Adipose tissue (tissue), 3 donors: ENCODE data around the gene GRK2. TPM values are rescaled to one million over a fixed set of nuclear protein-coding genes. Genes with fewer than 3 reads are reported as not detected.

ENCODE experiments used
- H3K27ac ChIP-seq: one replicate; pipeline ENCODE4 v1.5.1; 2013; ENCODE audit warnings: low read depth, low read length
- WGBS, 3 donors: extraction: QIAGEN DNeasy Blood & Tissue Kit; methylation state at CpG; one replicate each; pipeline ENCODE4 v1.1.7; 2013; 5-methylcytosine and 5-hydroxymethylcytosine counted together
- polyA plus RNA-seq, 3 donors: library from polyadenylated mRNA; stranded (reverse); fragments of 200-250 nt; gene quantifications; one replicate each; pipeline ENCODE4 v1.2.3, GENCODE V29; 2013
- donor health status: healthy with polysubstance abuse.
- donor health status: Bipolar disorder and iron deficiency.
- donor health status: healthy.

GRK2 gene
- polyA plus RNA-seq, 3 donors = 26.8 to 70.1 (median 50.6) TPM

- no peak overlapping the region for H3K27ac ChIP-seq
- 10 to 12% (median 11%) methylated on average over 30 of the region's 30 CpGs for WGBS, 3 donors
Observed at GRCh38 chr11:67267188-67268080, 1.2 kb downstream of the GRK2 start.

GRCh38 chr11:67268081-67268961, 2.0 kb downstream of the GRK2 start:
- 34 to 74% (median 35%) methylated on average over 21 of the region's 21 CpGs for WGBS, 3 donors
- no peak overlapping the region for H3K27ac ChIP-seq

DNA sequence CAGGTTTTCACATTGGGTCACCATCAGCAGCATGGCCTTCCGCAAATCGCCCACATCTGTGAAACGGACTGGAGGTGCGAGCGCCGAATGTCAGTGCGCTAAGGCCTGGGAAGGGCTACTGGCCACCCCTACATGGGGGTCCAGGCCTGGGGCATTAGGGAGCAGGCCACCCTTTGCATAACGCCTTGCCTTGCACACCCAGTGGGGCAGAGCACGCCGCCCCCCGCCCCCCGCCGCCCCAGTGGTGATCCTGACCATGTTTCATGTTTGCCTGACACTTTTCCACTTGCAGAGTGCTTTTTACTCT, 2.6 kb downstream of the GRK2 start:
- WGBS, 3 donors = 62 to 85% (median 65%) methylated on average over 13 of the region's 13 CpGs

GRCh38 chr11:67269401-67270255, 3.4 kb downstream of the GRK2 start:
- 19 to 45% (median 25%) methylated on average over 15 of the region's 15 CpGs for WGBS, 3 donors
- H3K27ac ChIP-seq = no peak overlapping the region

More for the DNA sequence above, 2.6 kb downstream of the GRK2 start:
- H3K27ac ChIP-seq = no peak overlapping the region

DNA sequence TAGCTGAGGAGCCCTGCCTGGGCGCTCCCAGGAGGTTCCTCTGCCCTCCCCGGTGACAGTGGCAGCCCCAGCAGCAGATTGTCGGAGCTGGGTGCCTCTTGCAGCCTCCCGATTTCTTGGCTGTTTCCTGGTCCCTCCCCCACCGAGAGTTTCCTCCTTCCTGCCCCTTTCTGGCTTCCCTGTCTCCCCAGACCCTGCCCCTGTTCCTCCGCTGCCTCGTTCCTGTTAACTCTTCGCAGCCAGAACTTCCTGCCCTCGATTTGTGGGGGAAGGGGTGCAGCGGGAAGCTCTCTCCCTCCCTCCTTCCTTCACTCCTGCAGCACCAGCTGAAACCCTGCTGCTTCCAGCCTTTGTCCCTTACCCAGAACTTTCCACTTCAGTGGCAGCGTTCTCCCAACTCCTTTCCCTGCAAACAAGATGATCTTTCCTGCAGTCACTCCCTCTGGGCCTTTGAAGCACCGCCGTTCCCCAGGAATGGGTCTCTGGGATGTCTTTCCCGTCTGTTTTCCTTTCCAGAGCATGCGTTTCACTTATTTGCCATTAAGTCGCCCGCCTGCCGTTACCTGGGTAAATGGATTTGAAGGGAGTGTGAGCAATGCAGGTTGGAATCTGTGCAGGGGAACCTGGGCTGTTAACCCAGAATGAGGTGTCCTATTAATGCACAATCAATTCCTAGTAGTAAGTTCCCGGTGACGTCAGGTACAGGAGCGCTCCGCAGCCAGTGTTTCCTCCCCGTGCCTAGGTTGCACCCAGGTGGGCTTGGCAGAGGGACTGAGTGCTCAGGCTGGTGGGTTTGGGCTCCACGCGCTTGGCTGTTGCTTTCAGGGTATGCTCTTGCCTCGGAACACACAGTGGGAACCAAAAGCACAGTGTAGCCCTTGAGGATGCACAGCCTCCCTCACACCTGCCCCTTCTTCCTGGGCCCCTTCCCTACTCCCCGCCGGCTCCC, 4.3 kb downstream of the GRK2 start:
- no peak overlapping the region for H3K27ac ChIP-seq
- 20 to 45% (median 23%) methylated on average over 28 of the region's 28 CpGs for WGBS, 3 donors

GRCh38 chr11:67271205-67271540, 4.9 kb downstream of the GRK2 start:
- H3K27ac ChIP-seq = no peak overlapping the region
- WGBS, 3 donors = 41 to 82% (median 49%) methylated on average over 5 of the region's 5 CpGs

DNA sequence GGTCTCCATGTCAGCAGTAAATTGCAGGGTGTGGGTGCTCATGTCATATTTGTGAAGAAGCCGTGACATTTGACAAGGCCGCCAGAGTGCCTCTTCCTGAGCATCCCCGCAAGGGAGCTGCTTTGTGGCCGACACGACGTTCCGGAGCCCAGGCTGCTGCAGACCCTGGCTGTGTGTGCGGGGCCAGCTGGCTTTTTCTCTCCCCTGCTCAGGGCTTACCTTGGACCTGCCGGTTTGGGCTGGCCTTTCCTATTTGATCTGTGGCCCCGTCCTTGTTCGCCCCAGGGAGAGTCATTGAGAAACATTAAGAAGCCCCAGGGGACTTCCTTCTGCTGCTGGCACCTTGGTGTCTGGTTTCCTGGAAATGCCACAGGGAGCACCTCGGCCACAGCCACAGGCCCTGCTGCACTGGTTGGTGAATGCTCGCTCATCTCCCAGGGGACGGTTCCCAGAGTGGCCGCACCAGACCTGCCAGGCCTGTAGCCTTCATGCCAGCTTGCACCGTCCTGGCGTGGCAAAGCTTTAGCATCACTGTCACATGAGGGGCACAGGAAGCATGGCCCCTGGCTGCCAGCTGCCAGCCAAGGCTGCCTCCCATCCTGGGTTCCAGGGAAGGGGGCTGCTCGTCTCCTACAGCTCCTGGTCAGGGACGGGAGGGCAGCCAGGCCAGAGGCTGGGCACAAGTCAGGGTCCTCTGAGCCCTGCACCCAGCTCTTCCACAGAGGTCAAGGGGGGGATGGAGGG, 5.4 kb downstream of the GRK2 start:
- 37 to 63% (median 39%) methylated on average over 19 of the region's 19 CpGs for WGBS, 3 donors
- H3K27ac ChIP-seq = no peak overlapping the region

- H3K27ac ChIP-seq = no peak overlapping the region
- WGBS, 3 donors = 38 to 76% (median 39%) methylated on average over 23 of the region's 23 CpGs
Observed at GRCh38 chr11:67272327-67273259, 6.3 kb downstream of the GRK2 start.

DNA sequence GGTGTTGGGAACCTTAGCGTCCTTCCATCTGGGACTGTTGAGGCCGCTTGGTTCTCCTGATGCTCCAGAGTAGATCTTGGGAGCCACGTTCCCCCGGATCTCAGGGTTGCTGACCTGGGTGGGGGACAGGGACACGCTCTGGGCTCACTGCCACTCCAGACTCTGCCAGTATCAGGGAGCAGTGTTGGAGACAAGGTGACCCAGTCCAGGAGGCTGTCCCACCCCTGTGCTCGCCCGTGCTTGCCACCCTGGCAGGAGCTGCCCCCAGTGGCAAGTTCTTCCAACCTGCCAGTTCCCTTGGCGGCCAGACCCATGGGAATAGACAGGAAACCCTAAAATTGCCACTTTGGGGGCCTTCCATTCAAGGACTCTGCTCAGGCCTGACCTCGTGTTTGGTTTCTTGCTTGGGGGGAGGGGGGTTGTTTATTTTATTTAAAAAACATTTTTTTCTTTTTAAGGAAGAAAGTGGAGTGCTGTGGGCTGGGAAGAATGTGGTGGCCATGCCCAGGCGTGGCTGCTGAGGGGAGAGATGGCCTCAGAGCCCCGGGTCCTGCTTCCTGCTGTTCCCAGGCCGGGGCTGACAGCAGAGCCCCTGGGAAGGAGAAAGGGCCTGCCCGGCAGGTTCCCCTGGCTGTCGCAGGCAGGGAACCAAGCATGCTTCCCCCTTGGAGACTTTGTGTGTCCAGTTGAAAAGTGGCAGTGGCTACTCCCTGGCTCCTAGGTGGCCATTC, 7.2 kb downstream of the GRK2 start:
- no peak overlapping the region for H3K27ac ChIP-seq
- WGBS, 3 donors = 30 to 63% (median 31%) methylated on average over 14 of the region's 14 CpGs

DNA sequence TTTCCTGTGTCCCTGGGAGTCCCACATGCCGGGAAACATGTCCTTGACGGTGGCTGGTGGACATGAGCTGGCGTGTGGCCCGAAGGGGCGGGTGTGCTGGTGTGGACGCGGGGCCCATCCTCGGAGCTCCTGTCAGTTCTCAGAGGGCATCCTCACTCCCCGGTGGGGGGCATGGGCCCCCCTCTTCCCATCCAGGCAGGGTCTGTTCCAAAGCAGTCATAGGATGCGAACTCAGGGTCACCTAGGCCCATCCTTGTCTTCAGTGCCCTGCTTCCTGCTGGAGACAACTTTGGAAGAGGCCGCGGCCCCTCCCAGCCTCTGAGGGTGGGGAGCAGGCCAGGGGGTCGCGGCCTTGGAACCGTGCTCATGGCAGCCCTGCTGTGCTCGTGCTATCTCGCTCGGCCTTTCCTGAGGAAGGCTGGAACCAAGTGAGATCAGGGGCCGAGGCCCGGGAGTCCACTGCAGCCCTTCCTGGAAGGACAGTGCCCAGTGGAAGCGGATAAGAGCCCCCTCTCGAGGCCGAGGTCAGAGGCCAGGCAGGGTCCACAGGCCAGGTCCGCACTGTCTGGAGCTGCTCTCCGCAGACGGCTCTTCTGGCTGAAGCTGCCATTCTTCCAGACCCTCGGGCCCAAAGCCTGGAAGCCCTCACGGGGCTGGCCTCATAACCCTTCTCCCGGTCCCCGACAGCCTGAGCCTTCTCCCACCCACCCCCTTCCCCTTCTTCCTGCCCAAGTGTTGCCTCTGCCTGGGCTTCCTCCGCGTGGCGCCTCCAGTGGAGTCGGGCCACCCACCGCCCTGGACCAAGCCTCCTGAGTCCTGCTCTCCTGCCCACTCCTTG, 8.7 kb downstream of the GRK2 start:
- H3K27ac ChIP-seq = no peak overlapping the region
- WGBS, 3 donors = 28 to 58% (median 29%) methylated on average over 34 to 35 of the region's 35 CpGs

GRCh38 chr11:67275606-67276409, 9.5 kb downstream of the GRK2 start:
- WGBS, 3 donors = 72 to 88% (median 79%) methylated on average over 17 of the region's 17 CpGs
- no peak overlapping the region for H3K27ac ChIP-seq

DNA sequence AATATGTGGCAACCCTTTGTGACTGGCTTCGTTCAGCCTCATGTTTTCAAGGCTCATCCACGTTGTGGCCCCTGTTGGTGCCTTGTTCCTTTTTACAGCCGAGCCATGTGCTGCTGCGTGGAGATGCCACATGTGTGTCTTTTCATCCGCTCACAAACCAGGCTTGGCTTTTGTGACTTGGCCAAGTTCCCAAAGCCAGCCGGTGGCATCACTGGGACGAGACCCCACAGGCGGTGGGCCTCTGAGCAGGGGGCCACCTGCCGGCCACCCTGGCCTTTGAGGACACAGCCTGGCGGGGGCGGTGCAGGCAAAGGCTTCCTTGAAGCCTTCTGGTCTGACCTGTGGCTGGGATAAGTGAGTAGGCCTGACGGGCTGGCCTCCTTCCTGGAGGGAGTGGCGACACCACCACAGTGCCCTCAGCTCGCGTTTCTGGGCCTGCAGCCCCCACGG, 10.5 kb downstream of the GRK2 start:
- WGBS, 3 donors = 20 to 53% (median 21%) methylated on average over 14 to 16 of the region's 16 CpGs
- H3K27ac ChIP-seq = peak overlapping the region; percentile 45

DNA sequence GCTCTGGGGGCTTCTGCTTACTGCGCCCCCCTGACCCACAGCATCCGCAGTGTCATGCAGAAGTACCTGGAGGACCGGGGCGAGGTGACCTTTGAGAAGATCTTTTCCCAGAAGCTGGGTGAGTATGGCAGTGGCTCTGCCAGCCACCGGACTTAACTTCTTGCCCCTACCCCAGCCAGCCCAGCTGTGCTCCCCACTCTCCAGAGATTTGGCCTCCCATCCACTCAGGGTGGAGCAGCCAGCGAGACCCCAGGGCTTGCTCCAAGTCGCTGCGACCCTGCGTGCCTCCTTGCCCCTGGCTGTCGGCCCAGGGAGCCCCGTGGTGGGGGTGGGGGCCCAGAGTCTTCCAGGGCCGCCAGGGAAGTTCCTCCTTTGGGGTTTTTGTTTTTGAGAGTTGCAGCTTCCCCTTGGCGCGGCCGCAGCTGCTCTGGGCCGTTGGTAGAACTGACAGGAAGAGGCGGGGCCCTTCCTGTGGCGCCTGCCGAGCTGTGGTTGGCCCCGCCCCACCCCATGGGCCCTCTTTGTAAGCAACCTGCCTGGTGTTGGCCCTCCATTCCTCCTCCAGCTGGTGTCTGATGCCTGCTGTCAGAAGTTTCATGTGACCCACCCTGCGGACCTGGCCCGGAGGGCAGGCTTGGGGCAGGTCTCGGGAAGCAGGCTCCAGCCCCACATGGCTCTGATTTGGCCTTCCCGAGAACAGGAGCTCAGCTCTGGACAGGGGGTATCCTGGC, 11.1 kb downstream of the GRK2 start:
- 5 to 47% (median 8%) methylated on average over 24 of the region's 24 CpGs for WGBS, 3 donors
- H3K27ac ChIP-seq = peak overlapping the region; percentile 45
